Endothelial cell of umbilical vein (primary cell): ENCODE measurements around the gene INMT.

Experiments
- POLR2A ChIP-seq: IDR thresholded peaks from 2 replicates; pipeline ENCODE4 v1.6.1; 2012; ENCODE audit warnings: low read depth, mild to moderate bottlenecking, control low read depth, low read length
- TF ChIP-seq, protein P1 (sequence below): IDR thresholded peaks from 2 replicates; pipeline ENCODE4 v1.6.1; 2011; ENCODE audit not compliant: insufficient read depth, insufficient read length

DNA sequence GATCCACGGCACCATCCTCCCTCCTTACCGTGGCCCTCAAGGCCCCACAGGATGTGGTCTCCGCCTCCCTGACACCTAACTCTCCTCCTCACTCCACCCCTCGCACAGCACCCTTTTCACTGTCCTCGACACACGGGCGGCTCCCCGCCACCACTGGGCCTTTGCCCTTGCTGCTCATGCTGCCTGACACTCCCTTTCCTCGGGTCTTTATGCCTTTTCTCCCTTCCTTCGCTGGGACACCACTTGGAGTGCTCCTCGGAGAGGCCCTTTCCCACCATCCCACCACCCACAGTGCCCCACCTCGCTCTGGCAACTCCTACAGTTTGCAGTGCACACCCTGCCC is 7.9 kb upstream of the INMT start:
- TF ChIP-seq POLR2A, result no peak
- TF ChIP-seq, protein P1, sequence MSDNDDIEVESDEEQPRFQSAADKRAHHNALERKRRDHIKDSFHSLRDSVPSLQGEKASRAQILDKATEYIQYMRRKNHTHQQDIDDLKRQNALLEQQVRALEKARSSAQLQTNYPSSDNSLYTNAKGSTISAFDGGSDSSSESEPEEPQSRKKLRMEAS, result no peak
